Hematopoietic multipotent progenitor cell treated with erythropoietin and hydrocortisone succinate and interleukin-3 and kit ligand, for 15 days (in vitro differentiated cells): ENCODE measurements around the gene ENDOD1.

Source experiments
- DNase-seq: peaks from one replicate; pipeline ENCODE4 v3.0.0-alpha.2; 2015; ENCODE audit warnings: low spot score

ENDOD1 gene

GRCh38 chr11:95170294-95170693 lies 80.6 kb downstream of the ENDOD1 start:
- DNase-seq, result no peak

- no peak for DNase-seq
Measured at GRCh38 chr11:95175818-95176380, 86.3 kb downstream of the ENDOD1 start.
